ENCODE results near the gene NR2F6.

GRCh38 chr19:17286752-17287151 lies 41.0 kb upstream of the NR2F6 start:
- TF ChIP-seq POLR2A (IDR thresholded peaks at IDR 0.05), result no peak
- TF ChIP-seq CTCF (IDR thresholded peaks at IDR 0.05), result no peak

Measured in lower leg skin (tissue), 3 donors.